Prostate gland (tissue), 2 donors: Measurements from ENCODE around the gene PPFIBP2. TPM values are rescaled to one million over a fixed set of nuclear protein-coding genes. Genes with fewer than 3 reads are reported as not detected.

Experiments used
- DNase-seq: peaks from one replicate; pipeline ENCODE4 v3.0.0-alpha.2; 2019; ENCODE audit warnings: low spot score
- H3K27ac ChIP-seq, 2 donors: fragments of 200-600 bp; sonication (generic); 2 replicates each; pipeline ENCODE4 v1.5.1; 2017 to 2019
- H3K27me3 ChIP-seq: fragments of 200-600 bp; sonication (generic); replicated peaks from 2 replicates; pipeline ENCODE4 v1.5.1; 2019; ENCODE audit not compliant: insufficient read depth
- H3K36me3 ChIP-seq, 2 donors: fragments of 200-600 bp; sonication (generic); 1 replicate in 1 of 2; 2 replicates in 1 of 2; pipeline versions ENCODE4 v1.5.1 to v1.8.1; 2017 to 2019
- H3K4me1 ChIP-seq: fragments of 200-600 bp; sonication (generic); replicated peaks from 2 replicates; pipeline ENCODE4 v1.5.1; 2019
- H3K4me3 ChIP-seq, 2 donors: fragments of 200-600 bp; sonication (generic); 2 replicates each; pipeline ENCODE4 v1.5.1; 2017 to 2019
- H3K9me3 ChIP-seq: fragments of 200-600 bp; sonication (generic); 2 replicates; pipeline ENCODE4 v1.5.1; 2017
- CTCF ChIP-seq, 4 experiments: fragments of 200-600 bp in 2 of 4; fragments of 450-650 bp in 2 of 4; sonication (generic) in 2 of 4; IDR thresholded peaks; 1 replicate in 3 of 4; 2 replicates in 1 of 4; pipeline ENCODE4 v1.5.1; 2016 to 2019; ENCODE audit warnings: antibody characterized with exemption in 4 of 4, mild to moderate bottlenecking in 2 of 4, moderate library complexity in 2 of 4
- POLR2A ChIP-seq: fragments of 450-650 bp; IDR thresholded peaks from one replicate; pipeline ENCODE4 v1.6.1; 2016; ENCODE audit warnings: antibody characterized with exemption, mild to moderate bottlenecking
- POLR2AphosphoS5 ChIP-seq: sonication (generic); formaldehyde crosslinking; IDR thresholded peaks from one replicate; pipeline ENCODE4 v1.6.1; 2017; ENCODE audit warnings: antibody characterized with exemption
- WGBS: methylation state at CpG from one replicate; pipeline ENCODE4 v1.1.5; 2018; 5-methylcytosine and 5-hydroxymethylcytosine counted together
- intact Hi-C: fragments of 100-400 bp; cut with DNase I; formaldehyde crosslinking; loops from one replicate; pipeline ENCODE4 v1.14.2; 2022
- total RNA-seq, 2 donors: library from RNA; depleted of rRNA; stranded (reverse); fragments of >200 nt; gene quantifications; one replicate each; pipeline ENCODE4 v1.1.0, GENCODE V29; 2016

The PPFIBP2 gene
- total RNA-seq, 2 donors from 2014 or later = 76.3 to 88.3 TPM

GRCh38 chr11:7609015-7609414 lies 95.2 kb downstream of the PPFIBP2 start:
- no peak for DNase-seq
- WGBS = 96% methylated on average over 4 of the region's 4 CpGs
- Histone ChIP-seq H3K27ac (no peak overlapping the region), H3K36me3 (no peaks in the 10 kb centered on the region), H3K27me3 (no peaks in the 10 kb centered on the region), H3K4me1 (no peaks in the 10 kb centered on the region), H3K9me3 (no peaks in the 10 kb centered on the region), H3K4me3 (no peak overlapping the region)
- intact Hi-C loops = no loop called here
- TF ChIP-seq CTCF (IDR thresholded peaks at IDR 0.05) (no peak), POLR2A (no peak), POLR2AphosphoS5 (no peak)

- Histone ChIP-seq H3K4me3 (no peak overlapping the region), H3K4me1 (no peaks in the 10 kb centered on the region), H3K9me3 (no peaks in the 10 kb centered on the region), H3K27ac (no peak overlapping the region), H3K27me3 (no peaks in the 10 kb centered on the region), H3K36me3 (no peaks in the 10 kb centered on the region)
- no peak for DNase-seq
- no peak for TF ChIP-seq CTCF (IDR thresholded peaks at IDR 0.05)
- no peak for TF ChIP-seq POLR2AphosphoS5
- TF ChIP-seq POLR2A = no peak
- intact Hi-C loops = no loop called here
Observed at GRCh38 chr11:7609521-7609920, 95.7 kb downstream of the PPFIBP2 start.

GRCh38 chr11:7610393-7610792 lies 96.6 kb downstream of the PPFIBP2 start:
- H3K36me3 ChIP-seq = no peaks in the 10 kb centered on the region
- DNase-seq = no peak
- no peaks in the 10 kb centered on the region for H3K27me3 ChIP-seq
- no peak overlapping the region for H3K4me3 ChIP-seq
- TF ChIP-seq POLR2AphosphoS5 (no peak), POLR2A (no peak), CTCF (IDR thresholded peaks at IDR 0.05) (no peak)
- intact Hi-C loops = no loop called here
- no peaks in the 10 kb centered on the region for H3K9me3 ChIP-seq
- no peaks in the 10 kb centered on the region for H3K4me1 ChIP-seq
- no peak overlapping the region for H3K27ac ChIP-seq
- 89% methylated on average over 3 of the region's 3 CpGs for WGBS

GRCh38 chr11:7611411-7611810 lies 97.6 kb downstream of the PPFIBP2 start:
- Histone ChIP-seq H3K27ac (no peak overlapping the region), H3K27me3 (no peaks in the 10 kb centered on the region), H3K4me1 (no peaks in the 10 kb centered on the region), H3K9me3 (no peaks in the 10 kb centered on the region), H3K36me3 (no peaks in the 10 kb centered on the region), H3K4me3 (no peak overlapping the region)
- WGBS = 74% methylated on average over 1 of the region's 1 CpG
- intact Hi-C loops = no loop called here
- no peak for DNase-seq
- TF ChIP-seq CTCF (IDR thresholded peaks at IDR 0.05) (no peak), POLR2AphosphoS5 (no peak), POLR2A (no peak)

- Histone ChIP-seq H3K27me3 (no peaks in the 10 kb centered on the region), H3K4me1 (no peaks in the 10 kb centered on the region), H3K27ac (peak overlapping the region in 1 of 2 donors; percentile 28), H3K9me3 (no peaks in the 10 kb centered on the region), H3K4me3 (no peak overlapping the region), H3K36me3 (no peaks in the 10 kb centered on the region)
- intact Hi-C loops = no loop called here
- WGBS = 32% methylated on average over 7 of the region's 7 CpGs
- TF ChIP-seq CTCF (IDR thresholded peaks at IDR 0.05) = no peak
- TF ChIP-seq POLR2AphosphoS5 = no peak
- TF ChIP-seq POLR2A = no peak
- no peak for DNase-seq
Observed at GRCh38 chr11:7612056-7612660, 98.4 kb downstream of the PPFIBP2 start.
